Neural progenitor cell (in vitro differentiated cells): Measurements from ENCODE around the gene C2orf68.

Experiments
- EZH2 ChIP-seq: fragments of 200-600 bp; sonication (generic); IDR thresholded peaks from 2 replicates; pipeline ENCODE4 v1.6.1; 2017; ENCODE audit warnings: antibody characterized with exemption, mild to moderate bottlenecking, moderate library complexity
- EZH2phosphoT487 ChIP-seq: fragments of 200-600 bp; sonication (generic); IDR thresholded peaks from 2 replicates; pipeline ENCODE4 v1.6.1; 2017; ENCODE audit warnings: antibody characterized with exemption
- TF ChIP-seq, protein P1 (sequence below): fragments of 200-600 bp; sonication (generic); IDR thresholded peaks from 2 replicates; pipeline ENCODE4 v1.5.1; 2017; ENCODE audit warnings: antibody characterized with exemption, mild to moderate bottlenecking

GRCh38 chr2:85577386-85578242, 34.3 kb downstream of the C2orf68 start, which contains the start of gene VAMP8:
- TF ChIP-seq EZH2 (no peak), EZH2phosphoT487 (no peak)
- TF ChIP-seq, protein P1, sequence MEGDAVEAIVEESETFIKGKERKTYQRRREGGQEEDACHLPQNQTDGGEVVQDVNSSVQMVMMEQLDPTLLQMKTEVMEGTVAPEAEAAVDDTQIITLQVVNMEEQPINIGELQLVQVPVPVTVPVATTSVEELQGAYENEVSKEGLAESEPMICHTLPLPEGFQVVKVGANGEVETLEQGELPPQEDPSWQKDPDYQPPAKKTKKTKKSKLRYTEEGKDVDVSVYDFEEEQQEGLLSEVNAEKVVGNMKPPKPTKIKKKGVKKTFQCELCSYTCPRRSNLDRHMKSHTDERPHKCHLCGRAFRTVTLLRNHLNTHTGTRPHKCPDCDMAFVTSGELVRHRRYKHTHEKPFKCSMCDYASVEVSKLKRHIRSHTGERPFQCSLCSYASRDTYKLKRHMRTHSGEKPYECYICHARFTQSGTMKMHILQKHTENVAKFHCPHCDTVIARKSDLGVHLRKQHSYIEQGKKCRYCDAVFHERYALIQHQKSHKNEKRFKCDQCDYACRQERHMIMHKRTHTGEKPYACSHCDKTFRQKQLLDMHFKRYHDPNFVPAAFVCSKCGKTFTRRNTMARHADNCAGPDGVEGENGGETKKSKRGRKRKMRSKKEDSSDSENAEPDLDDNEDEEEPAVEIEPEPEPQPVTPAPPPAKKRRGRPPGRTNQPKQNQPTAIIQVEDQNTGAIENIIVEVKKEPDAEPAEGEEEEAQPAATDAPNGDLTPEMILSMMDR = no peak
